BLaER1 treated with 17β-estradiol and CSF1 and Interleukin-3, amounts not matched to agents 10 nM and 100 nM (cell line): ENCODE data around the gene PRKAR1A.
A peak's percentile ranks its signal among the peaks of the same experiment; 100 is the strongest.

Experiments used
- H3K27ac ChIP-seq, 11 experiments: shearing (Covaris generic); formaldehyde crosslinking; 2 replicates each; pipeline ENCODE4 v1.8.1; 2022
- H3K27me3 ChIP-seq, 11 experiments: shearing (Covaris generic); formaldehyde crosslinking; 2 replicates each; pipeline ENCODE4 v1.8.1; 2022
- H3K36me3 ChIP-seq, 11 experiments: shearing (Covaris generic); formaldehyde crosslinking; 2 replicates each; pipeline ENCODE4 v1.8.1; 2022
- H3K4me1 ChIP-seq, 10 experiments: shearing (Covaris generic); formaldehyde crosslinking; 2 replicates each; pipeline ENCODE4 v1.8.1; 2022
- H3K4me2 ChIP-seq, 11 experiments: shearing (Covaris generic); formaldehyde crosslinking; 2 replicates each; pipeline ENCODE4 v1.8.1; 2022
- H3K4me3 ChIP-seq, 10 experiments: shearing (Covaris generic); formaldehyde crosslinking; 2 replicates each; pipeline ENCODE4 v1.8.1; 2022
- H3K9ac ChIP-seq, 11 experiments: shearing (Covaris generic); formaldehyde crosslinking; 2 replicates each; pipeline ENCODE4 v1.8.1; 2022
- H3K9me3 ChIP-seq, 11 experiments: shearing (Covaris generic); formaldehyde crosslinking; replicated peaks in 1 of 11; 2 replicates each; pipeline ENCODE4 v1.8.1; 2022
- H4K20me1 ChIP-seq, 11 experiments: shearing (Covaris generic); formaldehyde crosslinking; 2 replicates each; pipeline ENCODE4 v1.8.1; 2022
- Cebpa-rat ChIP-seq, 11 experiments: shearing (Covaris generic); IDR thresholded peaks; 2 replicates each; pipeline ENCODE4 v1.8.1; 2022

Gene PRKAR1A

GRCh38 chr17:68594552-68594951, 82.3 kb downstream of the PRKAR1A start:
- H3K36me3 ChIP-seq: no peaks in the 10 kb centered on the region
- H3K27ac ChIP-seq: no peak overlapping the region
- no peak for TF ChIP-seq Cebpa-rat (IDR thresholded peaks at IDR 0.05)

GRCh38 chr17:68595496-68595895, 83.3 kb downstream of the PRKAR1A start:
- TF ChIP-seq Cebpa-rat (IDR thresholded peaks at IDR 0.05): no peak
- no peak overlapping the region for H3K9ac ChIP-seq

More at GRCh38 chr17:68594552-68594951, 82.3 kb downstream of the PRKAR1A start:
- Histone ChIP-seq H4K20me1 (no peaks in the 10 kb centered on the region), H3K4me3 (no peak overlapping the region), H3K4me2 (peak overlapping the region in 3 of 11 experiments; percentile 47 to 68 (median 52); a peak in 4 of 22 replicates), H3K9me3 (peaks cover 1 to 8% (median 2%) of the 10 kb centered on the region in 11 experiments; a peak in 20 of 22 replicates), H3K9ac (no peak overlapping the region), H3K4me1 (peaks cover 0 to 21% (median 5%) of the 10 kb centered on the region in 10 experiments; a peak in 10 of 20 replicates), H3K27me3 (peaks cover 3 to 10% (median 9%) of the 10 kb centered on the region in 11 experiments)

GRCh38 chr17:68595986-68596385, 83.8 kb downstream of the PRKAR1A start:
- Histone ChIP-seq H3K4me2 (peak overlapping the region in 4 of 11 experiments; percentile 47 to 68 (median 51); a peak in 8 of 22 replicates), H3K4me3 (no peak overlapping the region), H3K4me1 (peaks cover 0 to 23% (median 5%) of the 10 kb centered on the region in 10 experiments; a peak in 10 of 20 replicates), H4K20me1 (no peaks in the 10 kb centered on the region), H3K27ac (no peak overlapping the region), H3K9me3 (peaks cover 16 to 22% (median 17%) of the 10 kb centered on the region in 11 experiments), H3K36me3 (no peaks in the 10 kb centered on the region), H3K27me3 (peaks cover 17 to 25% (median 24%) of the 10 kb centered on the region in 11 experiments), H3K9ac (no peak overlapping the region)
- no peak for TF ChIP-seq Cebpa-rat (IDR thresholded peaks at IDR 0.05)

More at GRCh38 chr17:68595496-68595895, 83.3 kb downstream of the PRKAR1A start:
- 0 out of 22 replicates have a peak overlapping the region, but pooled peaks of 1 of the 11 experiments have one; percentile 18 for H3K27ac ChIP-seq
- peaks cover 0 to 21% (median 5%) of the 10 kb centered on the region in 10 experiments; a peak in 10 of 20 replicates for H3K4me1 ChIP-seq
- H3K36me3 ChIP-seq: no peaks in the 10 kb centered on the region
- H3K27me3 ChIP-seq: peaks cover 12 to 20% (median 19%) of the 10 kb centered on the region in 11 experiments
- H4K20me1 ChIP-seq: no peaks in the 10 kb centered on the region
- peak overlapping the region in 6 of 11 experiments; percentile 11 to 68 (median 48); a peak in 12 of 22 replicates for H3K4me2 ChIP-seq
- H3K4me3 ChIP-seq: no peak overlapping the region
- H3K9me3 ChIP-seq: peaks cover 11 to 17% (median 12%) of the 10 kb centered on the region in 11 experiments

GRCh38 chr17:68596411-68596945, 84.2 kb downstream of the PRKAR1A start:
- no peak for TF ChIP-seq Cebpa-rat (IDR thresholded peaks at IDR 0.05)
- Histone ChIP-seq H3K9ac (no peak overlapping the region), H3K4me1 (peaks cover 0 to 26% (median 5%) of the 10 kb centered on the region in 10 experiments; a peak in 10 of 20 replicates), H3K9me3 (peaks cover 18 to 25% (median 19%) of the 10 kb centered on the region in 11 experiments), H3K4me3 (no peak overlapping the region), H3K4me2 (peak overlapping the region in 1 of 11 experiments; percentile 47; a peak in 3 of 22 replicates), H3K27ac (no peak overlapping the region), H3K27me3 (peaks cover 19 to 28% (median 26%) of the 10 kb centered on the region in 11 experiments), H4K20me1 (no peaks in the 10 kb centered on the region), H3K36me3 (no peaks in the 10 kb centered on the region)

GRCh38 chr17:68598074-68598473, 85.8 kb downstream of the PRKAR1A start:
- Histone ChIP-seq H3K4me2 (no peak overlapping the region), H3K27ac (no peak overlapping the region), H3K4me3 (no peak overlapping the region), H3K9me3 (peaks cover 18 to 25% (median 19%) of the 10 kb centered on the region in 11 experiments), H4K20me1 (no peaks in the 10 kb centered on the region), H3K36me3 (no peaks in the 10 kb centered on the region), H3K4me1 (peaks cover 0 to 42% (median 5%) of the 10 kb centered on the region in 10 experiments; a peak in 10 of 20 replicates), H3K27me3 (peaks cover 19 to 31% (median 26%) of the 10 kb centered on the region in 11 experiments), H3K9ac (no peak overlapping the region)
- TF ChIP-seq Cebpa-rat (IDR thresholded peaks at IDR 0.05): no peak

- Histone ChIP-seq H3K4me3 (no peak overlapping the region), H3K27ac (no peak overlapping the region), H3K9me3 (peaks cover 18 to 25% (median 19%) of the 10 kb centered on the region in 11 experiments), H3K4me2 (no peak overlapping the region), H3K9ac (no peak overlapping the region), H4K20me1 (no peaks in the 10 kb centered on the region), H3K27me3 (peaks cover 19 to 31% (median 26%) of the 10 kb centered on the region in 11 experiments), H3K4me1 (peaks cover 0 to 47% (median 5%) of the 10 kb centered on the region in 10 experiments; a peak in 10 of 20 replicates), H3K36me3 (no peaks in the 10 kb centered on the region)
- no peak for TF ChIP-seq Cebpa-rat (IDR thresholded peaks at IDR 0.05)
Measured at GRCh38 chr17:68598545-68598961, 86.3 kb downstream of the PRKAR1A start.

- no peaks in the 10 kb centered on the region for H3K36me3 ChIP-seq
- peaks cover 0 to 50% (median 5%) of the 10 kb centered on the region in 10 experiments; a peak in 10 of 20 replicates for H3K4me1 ChIP-seq
- H4K20me1 ChIP-seq: no peaks in the 10 kb centered on the region
- no peak overlapping the region for H3K4me2 ChIP-seq
- no peak overlapping the region for H3K4me3 ChIP-seq
- H3K9ac ChIP-seq: no peak overlapping the region
- H3K27me3 ChIP-seq: peaks cover 19 to 31% (median 26%) of the 10 kb centered on the region in 11 experiments
- H3K27ac ChIP-seq: no peak overlapping the region
- no peak for TF ChIP-seq Cebpa-rat (IDR thresholded peaks at IDR 0.05)
- H3K9me3 ChIP-seq: peaks cover 18 to 25% (median 19%) of the 10 kb centered on the region in 11 experiments
Measured at GRCh38 chr17:68599091-68599490, 86.9 kb downstream of the PRKAR1A start.

GRCh38 chr17:68599552-68600066, 87.4 kb downstream of the PRKAR1A start:
- Histone ChIP-seq H3K4me2 (no peak overlapping the region), H3K9ac (no peak overlapping the region), H4K20me1 (no peaks in the 10 kb centered on the region), H3K27ac (no peak overlapping the region), H3K9me3 (peaks cover 18 to 23% (median 19%) of the 10 kb centered on the region in 11 experiments), H3K4me1 (peaks cover 0 to 47% (median 5%) of the 10 kb centered on the region in 10 experiments; a peak in 10 of 20 replicates), H3K4me3 (peak overlapping the region in 2 of 10 experiments; percentile 9 to 40; a peak in 1 of 20 replicates), H3K36me3 (no peaks in the 10 kb centered on the region), H3K27me3 (peaks cover 19 to 31% (median 26%) of the 10 kb centered on the region in 11 experiments)
- no peak for TF ChIP-seq Cebpa-rat (IDR thresholded peaks at IDR 0.05)
